Measurements from ENCODE around the gene CXorf51B. TPM values are rescaled to one million over a fixed set of nuclear protein-coding genes. Genes with fewer than 3 reads are reported as not detected.

The CXorf51B gene
- total and polyA plus RNA-seq, 2 of the 8 experiments (the other 6 are each of a cell fraction or from before 2014, with no cell fraction given) = not detected

DNA sequence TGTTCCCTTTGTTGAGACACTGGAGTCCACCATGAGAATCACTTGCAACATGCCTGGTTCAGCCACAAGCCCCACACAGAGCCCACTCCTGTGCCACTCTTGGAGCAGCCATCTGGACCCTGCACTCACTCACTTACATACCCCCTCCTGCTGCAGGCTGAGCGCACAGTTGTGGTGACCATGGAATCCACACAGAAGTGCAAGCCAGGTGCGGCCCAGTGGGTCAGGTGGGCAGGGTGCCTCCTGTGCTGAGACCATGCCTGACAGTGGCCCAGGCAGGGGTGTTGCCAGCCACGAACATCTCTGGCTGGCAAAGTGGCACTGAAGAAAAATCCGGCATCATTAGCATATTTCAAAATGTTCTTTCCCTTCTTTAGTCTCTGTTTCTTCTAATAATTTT is 22.4 kb downstream of the CXorf51B start (continued):
- TF ChIP-seq, protein P1, sequence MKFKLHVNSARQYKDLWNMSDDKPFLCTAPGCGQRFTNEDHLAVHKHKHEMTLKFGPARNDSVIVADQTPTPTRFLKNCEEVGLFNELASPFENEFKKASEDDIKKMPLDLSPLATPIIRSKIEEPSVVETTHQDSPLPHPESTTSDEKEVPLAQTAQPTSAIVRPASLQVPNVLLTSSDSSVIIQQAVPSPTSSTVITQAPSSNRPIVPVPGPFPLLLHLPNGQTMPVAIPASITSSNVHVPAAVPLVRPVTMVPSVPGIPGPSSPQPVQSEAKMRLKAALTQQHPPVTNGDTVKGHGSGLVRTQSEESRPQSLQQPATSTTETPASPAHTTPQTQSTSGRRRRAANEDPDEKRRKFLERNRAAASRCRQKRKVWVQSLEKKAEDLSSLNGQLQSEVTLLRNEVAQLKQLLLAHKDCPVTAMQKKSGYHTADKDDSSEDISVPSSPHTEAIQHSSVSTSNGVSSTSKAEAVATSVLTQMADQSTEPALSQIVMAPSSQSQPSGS (IDR thresholded peaks at IDR 0.05; ENCODE audit: low read length) = no peak
- TF ChIP-seq, protein P2, sequence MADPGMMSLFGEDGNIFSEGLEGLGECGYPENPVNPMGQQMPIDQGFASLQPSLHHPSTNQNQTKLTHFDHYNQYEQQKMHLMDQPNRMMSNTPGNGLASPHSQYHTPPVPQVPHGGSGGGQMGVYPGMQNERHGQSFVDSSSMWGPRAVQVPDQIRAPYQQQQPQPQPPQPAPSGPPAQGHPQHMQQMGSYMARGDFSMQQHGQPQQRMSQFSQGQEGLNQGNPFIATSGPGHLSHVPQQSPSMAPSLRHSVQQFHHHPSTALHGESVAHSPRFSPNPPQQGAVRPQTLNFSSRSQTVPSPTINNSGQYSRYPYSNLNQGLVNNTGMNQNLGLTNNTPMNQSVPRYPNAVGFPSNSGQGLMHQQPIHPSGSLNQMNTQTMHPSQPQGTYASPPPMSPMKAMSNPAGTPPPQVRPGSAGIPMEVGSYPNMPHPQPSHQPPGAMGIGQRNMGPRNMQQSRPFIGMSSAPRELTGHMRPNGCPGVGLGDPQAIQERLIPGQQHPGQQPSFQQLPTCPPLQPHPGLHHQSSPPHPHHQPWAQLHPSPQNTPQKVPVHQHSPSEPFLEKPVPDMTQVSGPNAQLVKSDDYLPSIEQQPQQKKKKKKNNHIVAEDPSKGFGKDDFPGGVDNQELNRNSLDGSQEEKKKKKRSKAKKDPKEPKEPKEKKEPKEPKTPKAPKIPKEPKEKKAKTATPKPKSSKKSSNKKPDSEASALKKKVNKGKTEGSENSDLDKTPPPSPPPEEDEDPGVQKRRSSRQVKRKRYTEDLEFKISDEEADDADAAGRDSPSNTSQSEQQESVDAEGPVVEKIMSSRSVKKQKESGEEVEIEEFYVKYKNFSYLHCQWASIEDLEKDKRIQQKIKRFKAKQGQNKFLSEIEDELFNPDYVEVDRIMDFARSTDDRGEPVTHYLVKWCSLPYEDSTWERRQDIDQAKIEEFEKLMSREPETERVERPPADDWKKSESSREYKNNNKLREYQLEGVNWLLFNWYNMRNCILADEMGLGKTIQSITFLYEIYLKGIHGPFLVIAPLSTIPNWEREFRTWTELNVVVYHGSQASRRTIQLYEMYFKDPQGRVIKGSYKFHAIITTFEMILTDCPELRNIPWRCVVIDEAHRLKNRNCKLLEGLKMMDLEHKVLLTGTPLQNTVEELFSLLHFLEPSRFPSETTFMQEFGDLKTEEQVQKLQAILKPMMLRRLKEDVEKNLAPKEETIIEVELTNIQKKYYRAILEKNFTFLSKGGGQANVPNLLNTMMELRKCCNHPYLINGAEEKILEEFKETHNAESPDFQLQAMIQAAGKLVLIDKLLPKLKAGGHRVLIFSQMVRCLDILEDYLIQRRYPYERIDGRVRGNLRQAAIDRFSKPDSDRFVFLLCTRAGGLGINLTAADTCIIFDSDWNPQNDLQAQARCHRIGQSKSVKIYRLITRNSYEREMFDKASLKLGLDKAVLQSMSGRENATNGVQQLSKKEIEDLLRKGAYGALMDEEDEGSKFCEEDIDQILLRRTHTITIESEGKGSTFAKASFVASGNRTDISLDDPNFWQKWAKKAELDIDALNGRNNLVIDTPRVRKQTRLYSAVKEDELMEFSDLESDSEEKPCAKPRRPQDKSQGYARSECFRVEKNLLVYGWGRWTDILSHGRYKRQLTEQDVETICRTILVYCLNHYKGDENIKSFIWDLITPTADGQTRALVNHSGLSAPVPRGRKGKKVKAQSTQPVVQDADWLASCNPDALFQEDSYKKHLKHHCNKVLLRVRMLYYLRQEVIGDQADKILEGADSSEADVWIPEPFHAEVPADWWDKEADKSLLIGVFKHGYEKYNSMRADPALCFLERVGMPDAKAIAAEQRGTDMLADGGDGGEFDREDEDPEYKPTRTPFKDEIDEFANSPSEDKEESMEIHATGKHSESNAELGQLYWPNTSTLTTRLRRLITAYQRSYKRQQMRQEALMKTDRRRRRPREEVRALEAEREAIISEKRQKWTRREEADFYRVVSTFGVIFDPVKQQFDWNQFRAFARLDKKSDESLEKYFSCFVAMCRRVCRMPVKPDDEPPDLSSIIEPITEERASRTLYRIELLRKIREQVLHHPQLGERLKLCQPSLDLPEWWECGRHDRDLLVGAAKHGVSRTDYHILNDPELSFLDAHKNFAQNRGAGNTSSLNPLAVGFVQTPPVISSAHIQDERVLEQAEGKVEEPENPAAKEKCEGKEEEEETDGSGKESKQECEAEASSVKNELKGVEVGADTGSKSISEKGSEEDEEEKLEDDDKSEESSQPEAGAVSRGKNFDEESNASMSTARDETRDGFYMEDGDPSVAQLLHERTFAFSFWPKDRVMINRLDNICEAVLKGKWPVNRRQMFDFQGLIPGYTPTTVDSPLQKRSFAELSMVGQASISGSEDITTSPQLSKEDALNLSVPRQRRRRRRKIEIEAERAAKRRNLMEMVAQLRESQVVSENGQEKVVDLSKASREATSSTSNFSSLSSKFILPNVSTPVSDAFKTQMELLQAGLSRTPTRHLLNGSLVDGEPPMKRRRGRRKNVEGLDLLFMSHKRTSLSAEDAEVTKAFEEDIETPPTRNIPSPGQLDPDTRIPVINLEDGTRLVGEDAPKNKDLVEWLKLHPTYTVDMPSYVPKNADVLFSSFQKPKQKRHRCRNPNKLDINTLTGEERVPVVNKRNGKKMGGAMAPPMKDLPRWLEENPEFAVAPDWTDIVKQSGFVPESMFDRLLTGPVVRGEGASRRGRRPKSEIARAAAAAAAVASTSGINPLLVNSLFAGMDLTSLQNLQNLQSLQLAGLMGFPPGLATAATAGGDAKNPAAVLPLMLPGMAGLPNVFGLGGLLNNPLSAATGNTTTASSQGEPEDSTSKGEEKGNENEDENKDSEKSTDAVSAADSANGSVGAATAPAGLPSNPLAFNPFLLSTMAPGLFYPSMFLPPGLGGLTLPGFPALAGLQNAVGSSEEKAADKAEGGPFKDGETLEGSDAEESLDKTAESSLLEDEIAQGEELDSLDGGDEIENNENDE (IDR thresholded peaks at IDR 0.05; ENCODE audit: insufficient replicate concordance, low read length) = no peak
- TF ChIP-seq EZH2 (IDR thresholded peaks at IDR 0.05; ENCODE audit: low read depth, low read length, severe bottlenecking) = no peak
- no peak for TF ChIP-seq CEBPB (IDR thresholded peaks at IDR 0.05; ENCODE audit: low read depth, low read length)
- TF ChIP-seq SIN3A (conservative IDR thresholded peaks at IDR 0.05 in 1 of 2, IDR thresholded peaks at IDR 0.05 in 1 of 2; ENCODE audit: low read depth in 1 of 2, low read length in 2 of 2) = no peak

Data from H1 (cell line).